ENCODE results near the gene HDHD3. TPM values are rescaled to one million over a fixed set of nuclear protein-coding genes. Genes with fewer than 3 reads are reported as not detected.
A peak's percentile ranks its signal among the peaks of the same experiment; 100 is the strongest.

HDHD3 gene
- total RNA-seq, 1 experiment from 2014 or later, result 31.1 TPM

DNA sequence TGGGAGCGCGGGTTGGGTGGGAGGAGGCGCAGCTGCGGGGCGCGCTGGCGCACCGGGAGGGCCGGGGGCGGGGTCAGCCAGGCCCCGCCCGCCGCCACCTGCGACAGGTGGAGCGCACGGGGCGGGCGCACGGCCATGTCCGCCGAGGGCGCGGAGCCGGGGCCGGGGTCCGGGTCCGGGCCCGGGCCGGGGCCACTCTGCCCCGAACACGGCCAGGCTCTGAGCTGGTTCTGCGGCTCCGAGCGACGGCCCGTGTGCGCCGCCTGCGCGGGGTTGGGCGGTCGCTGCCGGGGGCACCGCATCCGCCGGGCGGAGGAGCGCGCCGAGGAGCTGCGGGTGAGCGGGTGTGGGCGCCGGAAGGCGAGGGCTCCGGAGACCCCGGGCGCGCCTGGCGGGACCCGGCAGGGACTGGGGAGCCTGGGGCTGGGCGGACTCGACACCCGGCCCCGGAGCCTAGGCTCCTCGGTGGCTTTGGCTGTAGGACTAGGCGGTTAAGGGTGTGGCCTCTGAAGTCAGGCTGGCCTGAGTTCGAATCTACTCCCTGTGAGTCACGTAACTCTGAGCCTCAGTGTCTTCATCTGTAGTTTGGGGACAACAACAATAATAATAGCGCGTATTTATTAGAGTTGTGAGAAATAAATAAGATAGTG is 27.2 kb downstream of the HDHD3 start, which contains the start of gene BSPRY:
BSPRY (plus strand) TSS at position 97 of the 650 bp plus-strand sequence; CDS start at position 136, 39 bp downstream.
- in situ Hi-C loops (cut with HindIII; ENCODE audit: low pct_unique_long_range_greater_than_20kb, low sequenced_read_pairs), result no loop called here
- DNase-seq (ENCODE audit: low read depth, low spot score), result no peak

DNA sequence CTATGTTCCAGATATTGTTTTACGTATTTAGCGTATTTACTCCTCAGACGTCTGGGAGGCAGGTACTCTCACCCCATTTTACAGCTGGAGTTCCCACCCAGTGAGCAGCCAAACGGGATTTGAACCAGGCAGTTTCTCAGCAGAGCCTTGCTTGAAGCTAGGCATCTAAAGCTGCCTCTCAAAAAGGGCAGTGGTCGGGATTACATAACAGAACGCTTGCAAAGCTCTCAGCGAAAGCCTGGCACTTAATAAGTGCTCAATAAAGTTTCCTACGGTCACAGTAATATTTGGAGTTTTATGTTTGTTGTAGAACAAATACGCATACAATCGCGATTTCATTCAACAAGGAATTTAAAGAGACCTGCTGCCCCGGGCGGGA is 27.7 kb downstream of the HDHD3 start:
- no peak for DNase-seq (ENCODE audit: low read depth, low spot score)
- in situ Hi-C loops (cut with HindIII; ENCODE audit: low pct_unique_long_range_greater_than_20kb, low sequenced_read_pairs), result no loop called here

DNA sequence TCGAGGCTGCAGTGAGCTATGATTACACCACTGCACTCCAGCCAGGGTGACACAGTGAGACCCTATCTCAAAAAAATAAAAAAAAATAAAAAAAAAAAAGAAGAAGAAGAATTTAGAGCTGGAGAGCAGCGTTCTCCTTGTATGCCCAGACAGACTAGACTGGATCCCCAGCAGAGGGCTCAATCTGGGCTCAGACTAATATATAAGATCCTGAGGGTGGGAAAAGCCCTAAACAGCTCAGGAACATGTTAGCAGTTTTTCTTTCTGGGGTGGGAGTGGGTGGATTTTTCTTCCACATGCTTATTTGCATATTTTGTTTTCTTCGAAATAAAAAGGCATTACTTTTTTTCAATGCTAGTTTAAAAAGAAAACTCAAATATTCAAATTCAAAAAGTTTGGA is 28.3 kb downstream of the HDHD3 start:
- in situ Hi-C loops (cut with HindIII; ENCODE audit: low pct_unique_long_range_greater_than_20kb, low sequenced_read_pairs), result no loop called here
- DNase-seq (ENCODE audit: low read depth, low spot score), result no peak

DNA sequence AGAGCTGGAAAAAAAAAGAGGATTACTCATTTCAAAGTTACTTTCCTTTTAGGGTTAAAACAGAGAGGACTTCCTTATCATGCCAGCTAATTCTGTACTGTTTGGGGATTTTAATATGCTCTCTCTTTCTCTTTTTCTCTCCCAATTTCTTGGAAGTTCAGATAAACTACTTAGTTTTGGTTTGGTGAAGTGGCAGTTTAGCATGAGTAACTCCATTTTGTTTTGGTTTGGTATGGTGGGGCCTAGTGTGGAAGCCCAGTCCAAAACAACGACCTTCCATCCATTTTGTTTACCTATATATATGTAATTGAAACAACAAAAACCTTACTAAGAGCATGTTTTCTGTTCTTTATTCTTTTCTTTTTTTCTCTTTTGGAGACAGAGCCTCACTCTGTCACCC is 31.1 kb downstream of the HDHD3 start:
- DNase-seq (ENCODE audit: low read depth, low spot score), result no peak

GRCh38 chr9:113345190-113345589 is 31.6 kb downstream of the HDHD3 start:
- in situ Hi-C loops (cut with HindIII; ENCODE audit: low pct_unique_long_range_greater_than_20kb, low sequenced_read_pairs), result no loop called here
- peak; percentile 97 for DNase-seq (ENCODE audit: low read depth, low spot score)

More for the DNA sequence above, 31.1 kb downstream of the HDHD3 start:
- in situ Hi-C loops (cut with HindIII; ENCODE audit: low pct_unique_long_range_greater_than_20kb, low sequenced_read_pairs), result no loop called here

DNA sequence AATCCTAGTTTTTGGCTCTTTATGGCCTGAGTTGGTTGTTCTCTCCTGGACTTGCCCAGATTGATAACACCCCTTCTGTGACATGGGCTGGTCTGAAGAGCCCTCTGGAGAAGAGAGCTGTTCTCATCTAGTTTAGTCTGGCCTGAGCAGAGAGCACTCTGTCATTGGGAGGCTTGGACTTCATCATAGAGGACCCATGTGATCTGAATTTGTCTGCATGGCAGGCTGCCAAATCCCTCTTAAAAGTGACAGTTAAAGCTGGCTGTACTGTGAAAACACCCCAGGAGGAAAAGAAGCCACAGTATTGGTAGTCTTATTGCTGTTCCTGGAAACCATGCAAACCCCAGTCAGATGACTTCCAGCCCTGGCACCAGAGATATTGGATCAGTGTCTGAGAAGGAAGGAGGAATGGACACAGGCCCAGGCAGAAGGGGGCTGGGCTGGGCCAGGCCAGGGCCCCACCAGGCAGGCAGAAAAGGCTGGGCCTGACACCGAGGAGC is 33.0 kb downstream of the HDHD3 start:
- in situ Hi-C loops (cut with HindIII; ENCODE audit: low pct_unique_long_range_greater_than_20kb, low sequenced_read_pairs), result no loop called here
- peak; percentile 95 for DNase-seq (ENCODE audit: low read depth, low spot score)

DNA sequence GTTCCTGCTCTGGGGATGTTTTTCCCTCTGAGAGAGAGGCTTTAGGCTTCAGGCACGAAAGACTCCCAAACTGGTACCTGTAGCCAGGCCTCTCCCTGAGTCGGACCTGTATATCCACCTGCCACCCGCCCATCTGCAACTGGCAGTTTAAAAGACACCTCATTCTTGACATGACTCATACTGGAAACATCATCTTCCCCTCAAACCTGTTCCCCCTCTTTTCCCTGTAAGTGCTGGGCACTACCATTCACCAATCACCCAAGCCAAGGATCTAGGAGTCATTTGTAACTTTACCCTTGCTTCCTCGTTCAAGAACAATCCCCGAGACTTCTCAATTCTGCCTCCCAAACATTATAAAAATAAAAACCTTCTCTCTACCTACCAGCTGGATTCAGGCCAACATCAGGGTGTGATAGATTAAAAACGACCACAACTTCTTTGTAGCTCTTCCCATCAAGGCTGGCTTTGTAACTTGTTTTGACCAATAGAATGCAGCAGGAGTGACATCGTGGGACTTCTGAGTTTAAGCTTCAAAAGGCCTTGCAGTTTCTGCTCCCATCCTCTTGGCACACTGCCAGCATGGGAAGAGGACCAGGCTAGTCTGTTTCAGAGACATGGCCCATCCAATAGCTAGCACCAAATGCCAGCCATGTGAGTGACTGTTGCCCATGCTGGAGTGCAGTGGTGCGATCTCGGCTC is 34.9 kb downstream of the HDHD3 start:
- DNase-seq (ENCODE audit: low read depth, low spot score), result peak; percentile 55

DNA sequence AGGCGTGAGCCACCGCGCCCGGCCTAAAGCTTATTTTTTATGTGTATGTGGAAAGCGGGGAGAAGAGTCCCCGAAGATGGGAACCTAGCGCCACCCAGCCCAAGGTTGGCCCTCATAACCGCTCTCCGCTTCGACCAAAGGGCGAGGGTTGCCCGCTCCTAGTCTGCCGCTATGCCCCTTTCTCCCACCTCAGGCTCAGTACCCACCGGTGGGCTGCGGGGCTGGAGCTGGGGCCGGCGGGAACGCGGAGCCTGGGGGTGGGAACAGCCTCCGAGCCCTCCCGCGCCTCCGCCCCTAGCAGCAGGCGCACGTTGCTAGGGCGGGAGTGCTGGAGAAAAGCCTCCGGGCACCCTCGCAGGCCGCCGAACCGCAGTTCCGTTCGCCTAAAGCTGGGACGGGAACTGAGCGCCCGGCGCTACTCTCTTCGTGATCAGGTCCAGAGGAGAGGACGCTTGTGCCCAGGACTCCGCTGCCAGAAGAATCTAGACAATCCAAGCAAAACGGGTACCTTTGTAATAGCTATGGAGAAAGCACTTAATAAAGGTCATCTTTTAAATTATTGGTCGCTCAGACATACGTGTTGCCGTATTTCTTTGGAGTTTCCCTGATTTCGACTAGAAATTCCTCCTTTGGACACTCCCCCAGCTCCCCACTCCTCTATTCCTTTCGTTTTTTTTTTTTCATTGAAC is 36.6 kb downstream of the HDHD3 start, which contains the start of gene WDR31:
WDR31 (minus strand) TSS at position 265 of the 689 bp plus-strand sequence. CDS start 8,253 bp downstream, outside the sequence.
- in situ Hi-C loops (cut with HindIII; ENCODE audit: low pct_unique_long_range_greater_than_20kb, low sequenced_read_pairs), result no loop called here
- DNase-seq (ENCODE audit: low read depth, low spot score), result peak; percentile 85

More for the DNA sequence above, 34.9 kb downstream of the HDHD3 start:
- in situ Hi-C loops (cut with HindIII; ENCODE audit: low pct_unique_long_range_greater_than_20kb, low sequenced_read_pairs), result no loop called here

DNA sequence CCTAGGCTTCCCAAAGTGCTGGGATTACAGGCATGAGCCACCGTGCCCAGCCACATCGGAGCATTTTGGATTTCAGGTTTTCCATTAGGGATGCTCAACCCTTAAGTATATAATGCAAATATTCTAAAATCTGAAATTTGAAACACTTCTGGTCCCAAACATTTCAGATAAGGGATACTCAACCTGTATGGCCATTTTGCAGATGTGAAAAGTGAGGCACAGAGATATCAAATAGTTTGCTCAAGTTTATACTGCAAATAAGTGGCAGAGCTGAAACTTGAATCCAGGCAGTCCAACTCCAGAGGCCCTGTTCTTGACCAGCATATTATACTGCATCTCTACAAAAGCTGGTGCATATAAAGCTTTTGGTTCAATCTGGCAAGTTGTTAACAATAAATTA is 39.1 kb downstream of the HDHD3 start:
- in situ Hi-C loops (cut with HindIII; ENCODE audit: low pct_unique_long_range_greater_than_20kb, low sequenced_read_pairs), result no loop called here

GRCh38 chr9:113331780-113332179 is 45.0 kb downstream of the HDHD3 start:
- in situ Hi-C loops (cut with HindIII; ENCODE audit: low pct_unique_long_range_greater_than_20kb, low sequenced_read_pairs), result no loop called here
- DNase-seq (ENCODE audit: low read depth, low spot score), result no peak

More for the DNA sequence above, 39.1 kb downstream of the HDHD3 start:
- no peak for DNase-seq (ENCODE audit: low read depth, low spot score)

- in situ Hi-C loops (cut with HindIII; ENCODE audit: low pct_unique_long_range_greater_than_20kb, low sequenced_read_pairs), result no loop called here
- no peak for DNase-seq (ENCODE audit: low read depth, low spot score)
Measured at GRCh38 chr9:113328045-113328782, 48.6 kb downstream of the HDHD3 start.

DNA sequence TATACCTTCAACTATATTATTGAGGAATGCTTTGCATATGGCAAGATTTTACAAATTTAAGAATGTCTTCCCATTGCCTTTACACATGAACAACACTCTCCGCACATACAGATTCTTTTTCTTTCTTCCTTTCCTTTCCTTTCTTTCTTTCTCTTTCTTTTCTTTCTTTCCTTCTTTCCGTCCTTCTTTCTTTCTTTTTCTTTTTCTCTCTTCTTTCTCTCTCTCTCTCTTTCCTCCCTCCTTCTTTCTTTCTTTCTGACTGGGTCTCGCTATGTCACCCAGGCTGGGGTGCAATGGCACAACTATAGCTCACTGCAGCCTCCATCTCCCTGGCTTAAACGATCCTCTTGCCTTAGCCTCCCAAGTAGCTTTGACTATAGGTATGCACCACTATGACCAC is 50.6 kb downstream of the HDHD3 start:
- in situ Hi-C loops (cut with HindIII; ENCODE audit: low pct_unique_long_range_greater_than_20kb, low sequenced_read_pairs), result no loop called here
- DNase-seq (ENCODE audit: low read depth, low spot score), result no peak

Other genes with a start within 250 kb of the HDHD3 start
- 11.9 and 12.1 TPM in 2 replicates for gene SLC31A2, start 226.0 kb downstream of the HDHD3 start, total RNA-seq (2014; rRNA removed; shearing (Covaris generic))
- 34.9 and 35.1 TPM in 2 replicates for gene FKBP15, start 155.7 kb downstream of the HDHD3 start, total RNA-seq (2014; rRNA removed; shearing (Covaris generic))
- 104 and 105 TPM in 2 replicates for gene SLC31A1, start 155.4 kb downstream of the HDHD3 start, total RNA-seq (2014; rRNA removed; shearing (Covaris generic))
- gene CDC26, start 101.4 kb downstream of the HDHD3 start, total RNA-seq (2014; rRNA removed; shearing (Covaris generic)), result 33.7 and 44.8 TPM in 2 replicates
- 44.7 and 59.0 TPM in 2 replicates for gene PRPF4, start 101.3 kb downstream of the HDHD3 start, total RNA-seq (2014; rRNA removed; shearing (Covaris generic))
- gene RNF183, start 73.6 kb downstream of the HDHD3 start, total RNA-seq (2014; rRNA removed; shearing (Covaris generic)), result not detected in 2 replicates
- 2.2 and 2.4 TPM in 2 replicates for gene WDR31, start 36.7 kb downstream of the HDHD3 start, total RNA-seq (2014; rRNA removed; shearing (Covaris generic))
- gene BSPRY, start 27.4 kb downstream of the HDHD3 start, total RNA-seq (2014; rRNA removed; shearing (Covaris generic)), result not detected in 2 replicates
- gene ALAD, start 24.3 kb upstream of the HDHD3 start, total RNA-seq (2014; rRNA removed; shearing (Covaris generic)), result 17.7 and 18.5 TPM in 2 replicates
- 73.8 and 78.2 TPM in 2 replicates for gene POLE3, start 33.7 kb upstream of the HDHD3 start, total RNA-seq (2014; rRNA removed; shearing (Covaris generic))
- gene C9orf43, start 33.8 kb upstream of the HDHD3 start, total RNA-seq (2014; rRNA removed; shearing (Covaris generic)), result 1.1 and 1.4 TPM in 2 replicates
- gene RGS3, start 86.7 kb upstream of the HDHD3 start, total RNA-seq (2014; rRNA removed; shearing (Covaris generic)), result 23.3 and 25.0 TPM in 2 replicates

All from SK-MEL-5 (cell line).